Measurements from ENCODE around the gene GAGE12E.
"Not testable (repeated sequence)": the region's sequence is repeated elsewhere in the genome, so short reads cannot be mapped to it uniquely, and the experiment has no call there.

GAGE12E gene, protein sequence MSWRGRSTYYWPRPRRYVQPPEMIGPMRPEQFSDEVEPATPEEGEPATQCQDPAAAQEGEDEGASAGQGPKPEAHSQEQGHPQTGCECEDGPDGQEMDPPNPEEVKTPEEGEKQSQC

DNA sequence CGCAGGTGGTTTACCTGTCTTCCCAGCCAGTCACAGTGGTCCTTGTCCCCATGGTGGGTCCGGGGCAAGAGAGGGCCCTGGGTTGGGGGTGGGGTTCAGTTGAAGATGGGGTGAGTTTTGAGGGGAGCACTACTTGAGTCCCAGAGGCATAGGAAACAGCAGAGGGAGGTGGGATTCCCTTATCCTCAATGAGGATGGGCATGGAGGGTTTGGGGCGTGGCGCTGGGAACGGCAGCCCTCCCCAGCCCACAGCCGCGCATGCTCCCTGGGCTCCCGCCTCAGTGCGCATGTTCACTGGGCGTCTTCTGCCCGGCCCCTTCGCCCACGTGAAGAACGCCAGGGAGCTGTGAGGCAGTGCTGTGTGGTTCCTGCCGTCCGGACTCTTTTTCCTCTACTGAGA, at the start of gene GAGE12E:
Gene GAGE12E, plus strand, starts transcription at position 301 of the 400 bp plus-strand sequence. CDS start 1,155 bp downstream, outside the sequence.
- DNase-seq (ENCODE audit: low spot score), result not testable (repeated sequence)

DNA sequence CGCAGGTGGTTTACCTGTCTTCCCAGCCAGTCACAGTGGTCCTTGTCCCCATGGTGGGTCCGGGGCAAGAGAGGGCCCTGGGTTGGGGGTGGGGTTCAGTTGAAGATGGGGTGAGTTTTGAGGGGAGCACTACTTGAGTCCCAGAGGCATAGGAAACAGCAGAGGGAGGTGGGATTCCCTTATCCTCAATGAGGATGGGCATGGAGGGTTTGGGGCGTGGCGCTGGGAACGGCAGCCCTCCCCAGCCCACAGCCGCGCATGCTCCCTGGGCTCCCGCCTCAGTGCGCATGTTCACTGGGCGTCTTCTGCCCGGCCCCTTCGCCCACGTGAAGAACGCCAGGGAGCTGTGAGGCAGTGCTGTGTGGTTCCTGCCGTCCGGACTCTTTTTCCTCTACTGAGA, 19.2 kb upstream of the GAGE12E start, which contains the start of gene GAGE12C:
Gene GAGE12C, plus strand, starts transcription at position 301 of the 400 bp plus-strand sequence. CDS start 1,155 bp downstream, outside the sequence.
- not testable (repeated sequence) for DNase-seq (ENCODE audit: low spot score)

DNA sequence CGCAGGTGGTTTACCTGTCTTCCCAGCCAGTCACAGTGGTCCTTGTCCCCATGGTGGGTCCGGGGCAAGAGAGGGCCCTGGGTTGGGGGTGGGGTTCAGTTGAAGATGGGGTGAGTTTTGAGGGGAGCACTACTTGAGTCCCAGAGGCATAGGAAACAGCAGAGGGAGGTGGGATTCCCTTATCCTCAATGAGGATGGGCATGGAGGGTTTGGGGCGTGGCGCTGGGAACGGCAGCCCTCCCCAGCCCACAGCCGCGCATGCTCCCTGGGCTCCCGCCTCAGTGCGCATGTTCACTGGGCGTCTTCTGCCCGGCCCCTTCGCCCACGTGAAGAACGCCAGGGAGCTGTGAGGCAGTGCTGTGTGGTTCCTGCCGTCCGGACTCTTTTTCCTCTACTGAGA, 9.7 kb upstream of the GAGE12E start, which contains the start of gene GAGE12D:
Gene GAGE12D, plus strand, starts transcription at position 301 of the 400 bp plus-strand sequence. CDS start 1,155 bp downstream, outside the sequence.
- not testable (repeated sequence) for DNase-seq (ENCODE audit: low spot score)

DNA sequence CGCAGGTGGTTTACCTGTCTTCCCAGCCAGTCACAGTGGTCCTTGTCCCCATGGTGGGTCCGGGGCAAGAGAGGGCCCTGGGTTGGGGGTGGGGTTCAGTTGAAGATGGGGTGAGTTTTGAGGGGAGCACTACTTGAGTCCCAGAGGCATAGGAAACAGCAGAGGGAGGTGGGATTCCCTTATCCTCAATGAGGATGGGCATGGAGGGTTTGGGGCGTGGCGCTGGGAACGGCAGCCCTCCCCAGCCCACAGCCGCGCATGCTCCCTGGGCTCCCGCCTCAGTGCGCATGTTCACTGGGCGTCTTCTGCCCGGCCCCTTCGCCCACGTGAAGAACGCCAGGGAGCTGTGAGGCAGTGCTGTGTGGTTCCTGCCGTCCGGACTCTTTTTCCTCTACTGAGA, 9.5 kb downstream of the GAGE12E start, which contains the start of gene GAGE12F:
Gene GAGE12F, plus strand, starts transcription at position 301 of the 400 bp plus-strand sequence. CDS start 1,155 bp downstream, outside the sequence.
- DNase-seq (ENCODE audit: low spot score), result not testable (repeated sequence)

DNA sequence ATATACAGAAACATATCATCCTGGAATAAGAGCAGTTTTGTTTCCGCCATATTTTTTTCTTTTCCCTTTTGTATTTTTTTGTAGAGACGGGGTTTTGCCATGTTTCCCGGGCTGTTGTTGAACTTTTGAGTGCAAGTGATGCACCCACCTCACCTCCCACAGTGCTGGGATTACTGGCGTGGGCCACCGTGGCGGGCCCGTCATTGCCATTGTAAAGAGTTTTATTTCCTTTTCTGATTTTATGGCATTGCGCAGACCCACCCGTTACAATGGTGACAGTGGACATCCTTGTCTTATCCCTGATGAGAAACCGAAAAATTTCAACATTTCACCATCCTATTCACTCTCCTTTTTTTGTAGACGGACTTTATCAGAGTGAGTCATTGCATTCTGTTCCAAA, 17.6 kb downstream of the GAGE12E start:
- not testable (repeated sequence) for DNase-seq (ENCODE audit: low spot score)

DNA sequence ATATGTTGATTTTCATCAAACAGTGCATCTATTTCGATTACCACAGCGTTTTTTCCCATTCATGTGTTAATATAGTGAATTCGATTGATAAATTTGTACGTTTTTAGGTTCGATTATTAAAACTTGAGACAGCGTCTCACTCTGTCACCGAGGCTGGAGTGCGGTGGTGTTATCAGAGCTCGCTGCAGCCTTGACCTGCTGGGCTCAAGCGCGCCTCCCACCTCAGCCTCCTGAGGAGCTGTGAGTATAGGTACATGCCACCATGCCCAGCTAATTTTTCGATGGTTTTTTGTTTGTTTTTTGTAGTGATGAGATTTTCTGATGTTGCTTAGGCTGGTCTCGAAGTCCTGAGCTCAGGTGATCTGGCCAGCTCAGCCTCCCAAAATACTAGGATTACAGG, 18.1 kb downstream of the GAGE12E start:
- not testable (repeated sequence) for DNase-seq (ENCODE audit: low spot score)

DNA sequence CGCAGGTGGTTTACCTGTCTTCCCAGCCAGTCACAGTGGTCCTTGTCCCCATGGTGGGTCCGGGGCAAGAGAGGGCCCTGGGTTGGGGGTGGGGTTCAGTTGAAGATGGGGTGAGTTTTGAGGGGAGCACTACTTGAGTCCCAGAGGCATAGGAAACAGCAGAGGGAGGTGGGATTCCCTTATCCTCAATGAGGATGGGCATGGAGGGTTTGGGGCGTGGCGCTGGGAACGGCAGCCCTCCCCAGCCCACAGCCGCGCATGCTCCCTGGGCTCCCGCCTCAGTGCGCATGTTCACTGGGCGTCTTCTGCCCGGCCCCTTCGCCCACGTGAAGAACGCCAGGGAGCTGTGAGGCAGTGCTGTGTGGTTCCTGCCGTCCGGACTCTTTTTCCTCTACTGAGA, 19.0 kb downstream of the GAGE12E start, which contains the start of gene GAGE12G:
Gene GAGE12G, plus strand, starts transcription at position 301 of the 400 bp plus-strand sequence. CDS start 1,155 bp downstream, outside the sequence.
- DNase-seq (ENCODE audit: low spot score), result not testable (repeated sequence)

DNA sequence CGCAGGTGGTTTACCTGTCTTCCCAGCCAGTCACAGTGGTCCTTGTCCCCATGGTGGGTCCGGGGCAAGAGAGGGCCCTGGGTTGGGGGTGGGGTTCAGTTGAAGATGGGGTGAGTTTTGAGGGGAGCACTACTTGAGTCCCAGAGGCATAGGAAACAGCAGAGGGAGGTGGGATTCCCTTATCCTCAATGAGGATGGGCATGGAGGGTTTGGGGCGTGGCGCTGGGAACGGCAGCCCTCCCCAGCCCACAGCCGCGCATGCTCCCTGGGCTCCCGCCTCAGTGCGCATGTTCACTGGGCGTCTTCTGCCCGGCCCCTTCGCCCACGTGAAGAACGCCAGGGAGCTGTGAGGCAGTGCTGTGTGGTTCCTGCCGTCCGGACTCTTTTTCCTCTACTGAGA, 28.6 kb downstream of the GAGE12E start, which contains the start of gene GAGE12H:
Gene GAGE12H, plus strand, starts transcription at position 301 of the 400 bp plus-strand sequence. CDS start 1,155 bp downstream, outside the sequence.
- DNase-seq (ENCODE audit: low spot score), result not testable (repeated sequence)

DNA sequence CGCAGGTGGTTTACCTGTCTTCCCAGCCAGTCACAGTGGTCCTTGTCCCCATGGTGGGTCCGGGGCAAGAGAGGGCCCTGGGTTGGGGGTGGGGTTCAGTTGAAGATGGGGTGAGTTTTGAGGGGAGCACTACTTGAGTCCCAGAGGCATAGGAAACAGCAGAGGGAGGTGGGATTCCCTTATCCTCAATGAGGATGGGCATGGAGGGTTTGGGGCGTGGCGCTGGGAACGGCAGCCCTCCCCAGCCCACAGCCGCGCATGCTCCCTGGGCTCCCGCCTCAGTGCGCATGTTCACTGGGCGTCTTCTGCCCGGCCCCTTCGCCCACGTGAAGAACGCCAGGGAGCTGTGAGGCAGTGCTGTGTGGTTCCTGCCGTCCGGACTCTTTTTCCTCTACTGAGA, 38.1 kb downstream of the GAGE12E start, which contains the start of gene GAGE2A:
Gene GAGE2A, plus strand, starts transcription at position 301 of the 400 bp plus-strand sequence. CDS start 1,155 bp downstream, outside the sequence.
- DNase-seq (ENCODE audit: low spot score), result not testable (repeated sequence)

DNA sequence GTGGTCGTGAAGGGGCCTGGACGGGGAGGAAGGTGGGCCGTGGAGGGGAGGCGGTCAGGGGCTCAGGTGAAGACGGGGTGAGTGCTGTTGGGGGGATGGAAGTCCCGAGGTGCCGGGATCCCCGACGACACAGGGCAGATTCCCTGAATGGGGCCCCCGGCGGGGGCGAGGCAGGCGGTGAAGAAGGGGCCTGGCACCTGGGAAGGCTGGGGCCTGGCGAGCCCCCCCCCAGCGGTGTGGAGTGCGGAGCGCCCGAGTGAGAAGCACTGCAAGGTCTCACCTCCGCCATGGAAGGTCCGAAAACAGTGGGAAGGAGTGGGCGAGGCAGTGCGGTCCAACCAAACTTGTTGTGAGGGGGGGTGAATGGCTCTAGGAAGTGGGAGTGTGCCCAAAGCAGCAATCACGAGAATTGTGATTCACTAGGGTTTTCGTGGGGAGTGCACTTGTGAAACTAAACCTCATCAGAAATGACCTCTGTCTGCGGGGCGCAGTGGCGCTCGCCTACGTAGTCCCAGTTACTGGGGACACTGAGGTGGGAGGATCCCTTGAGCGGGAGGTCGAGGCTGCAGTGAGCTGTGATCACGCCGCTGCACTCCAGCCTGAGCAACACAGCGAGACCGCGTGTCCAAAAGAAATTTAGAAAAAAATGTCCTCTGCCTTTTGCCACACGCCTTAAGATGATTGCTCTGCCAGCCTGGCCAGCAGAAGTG, 38.8 kb downstream of the GAGE12E start:
- DNase-seq (ENCODE audit: low spot score), result not testable (repeated sequence)

DNA sequence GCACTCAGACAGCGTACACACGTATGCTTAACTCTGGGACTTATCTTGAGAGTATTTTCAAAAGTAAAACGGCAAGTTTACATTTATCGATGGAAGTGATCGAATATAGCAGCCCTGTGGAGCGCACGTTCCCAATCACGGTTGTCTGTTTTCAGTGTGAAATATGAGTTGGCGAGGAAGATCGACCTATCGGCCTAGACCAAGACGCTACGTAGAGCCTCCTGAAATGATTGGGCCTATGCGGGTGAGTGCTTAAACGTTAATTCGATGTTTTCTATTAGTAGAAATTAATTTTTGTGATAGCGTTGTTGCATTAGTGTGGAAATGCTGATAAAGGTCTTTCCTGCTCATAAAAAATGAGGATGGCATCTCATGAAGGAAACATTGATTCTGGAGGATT, 39.4 kb downstream of the GAGE12E start:
- DNase-seq (ENCODE audit: low spot score), result not testable (repeated sequence)

DNA sequence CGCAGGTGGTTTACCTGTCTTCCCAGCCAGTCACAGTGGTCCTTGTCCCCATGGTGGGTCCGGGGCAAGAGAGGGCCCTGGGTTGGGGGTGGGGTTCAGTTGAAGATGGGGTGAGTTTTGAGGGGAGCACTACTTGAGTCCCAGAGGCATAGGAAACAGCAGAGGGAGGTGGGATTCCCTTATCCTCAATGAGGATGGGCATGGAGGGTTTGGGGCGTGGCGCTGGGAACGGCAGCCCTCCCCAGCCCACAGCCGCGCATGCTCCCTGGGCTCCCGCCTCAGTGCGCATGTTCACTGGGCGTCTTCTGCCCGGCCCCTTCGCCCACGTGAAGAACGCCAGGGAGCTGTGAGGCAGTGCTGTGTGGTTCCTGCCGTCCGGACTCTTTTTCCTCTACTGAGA, 47.6 kb downstream of the GAGE12E start, which contains the start of gene GAGE1:
Gene GAGE1, plus strand, starts transcription at position 301 of the 400 bp plus-strand sequence. CDS start 1,155 bp downstream, outside the sequence.
- DNase-seq (ENCODE audit: low spot score), result not testable (repeated sequence)

Measured in HuH-7.5 (cell line).